Measurements from ENCODE around the gene GIGYF2. TPM values are rescaled to one million over a fixed set of nuclear protein-coding genes. Genes with fewer than 3 reads are reported as not detected.

GIGYF2 gene
- total and polyA plus RNA-seq, 9 donors = 22.1 to 83.6 (median 68.4) TPM

- no peak for TF ChIP-seq CTCF (IDR thresholded peaks at IDR 0.05)
- Histone ChIP-seq H3K9me3 (no peaks in the 10 kb centered on the region), H3K4me1 (ENCODE audit: insufficient read depth) (no peaks in the 10 kb centered on the region), H3K27me3 (no peaks in the 10 kb centered on the region), H3K27ac (no peak overlapping the region), H3K4me3 (no peak overlapping the region), H3K36me3 (no peaks in the 10 kb centered on the region)
- 70 to 81% (median 80%) methylated on average over 26 to 27 of the region's 27 CpGs for WGBS, 3 donors
- intact Hi-C loops (cut with DNase I) = no loop called here
- peak in 2 of 5 donors; percentile 4 to 6 for DNase-seq
Observed at GRCh38 chr2:232884549-232885263, 187.6 kb downstream of the GIGYF2 start.

- Histone ChIP-seq H3K4me1 (ENCODE audit: insufficient read depth) (no peaks in the 10 kb centered on the region), H3K4me3 (no peak overlapping the region), H3K27ac (no peak overlapping the region), H3K9me3 (no peaks in the 10 kb centered on the region), H3K27me3 (no peaks in the 10 kb centered on the region), H3K36me3 (no peaks in the 10 kb centered on the region)
- peak in 1 of 5 donors; percentile 3 for DNase-seq
- WGBS, 3 donors = 74 to 77% (median 76%) methylated on average over 25 of the region's 25 CpGs
- intact Hi-C loops (cut with DNase I) = no loop called here
- no peak for TF ChIP-seq EP300 (IDR thresholded peaks at IDR 0.05)
- TF ChIP-seq POLR2A (IDR thresholded peaks at IDR 0.05) = no peak
Observed at GRCh38 chr2:232885264-232885961, 188.3 kb downstream of the GIGYF2 start.

GRCh38 chr2:232886176-232886575 lies 189.0 kb downstream of the GIGYF2 start:
- TF ChIP-seq POLR2A (IDR thresholded peaks at IDR 0.05) = no peak
- no peak for TF ChIP-seq CTCF (IDR thresholded peaks at IDR 0.05)
- TF ChIP-seq EP300 (IDR thresholded peaks at IDR 0.05) = no peak
- Histone ChIP-seq H3K27me3 (no peaks in the 10 kb centered on the region), H3K9me3 (no peaks in the 10 kb centered on the region), H3K4me1 (ENCODE audit: insufficient read depth) (peaks cover 5% of the 10 kb centered on the region), H3K4me3 (no peak overlapping the region), H3K36me3 (no peaks in the 10 kb centered on the region), H3K27ac (no peak overlapping the region)
- WGBS, 3 donors = 80 to 89% (median 81%) methylated on average over 11 of the region's 11 CpGs
- intact Hi-C loops (cut with DNase I) = no loop called here
- no peak for DNase-seq

- 70 to 78% (median 73%) methylated on average over 7 of the region's 7 CpGs for WGBS, 3 donors
- intact Hi-C loops (cut with DNase I) = no loop called here
- Histone ChIP-seq H3K27me3 (no peaks in the 10 kb centered on the region), H3K27ac (no peak overlapping the region), H3K4me3 (no peak overlapping the region), H3K4me1 (ENCODE audit: insufficient read depth) (peaks cover 7% of the 10 kb centered on the region), H3K9me3 (no peaks in the 10 kb centered on the region), H3K36me3 (no peaks in the 10 kb centered on the region)
- peak in 1 of 5 donors; percentile 1 for DNase-seq
- no peak for TF ChIP-seq POLR2A (IDR thresholded peaks at IDR 0.05)
- no peak for TF ChIP-seq EP300 (IDR thresholded peaks at IDR 0.05)
- TF ChIP-seq CTCF (IDR thresholded peaks at IDR 0.05) = no peak
Observed at GRCh38 chr2:232886632-232887031, 189.5 kb downstream of the GIGYF2 start.
